OCI-LY1 (cell line): Measurements from ENCODE around the gene TNRC6C.

Experiments
- H2AFZ ChIP-seq: fragments of 200-600 bp; sonication (generic), shearing (Covaris generic); 2 replicates; pipeline ENCODE4 v1.6.0; 2014; ENCODE audit warnings: antibody characterized with exemption, mild to moderate bottlenecking, low read length
- H3F3A ChIP-seq: fragments of 200-600 bp; sonication (generic), shearing (Covaris generic); 2 replicates; pipeline ENCODE4 v1.6.0; 2014; ENCODE audit warnings: mild to moderate bottlenecking, antibody characterized with exemption, low read length, moderate library complexity; ENCODE audit not compliant: insufficient read depth
- H3K27ac ChIP-seq: fragments of 200-600 bp; sonication (generic); 2 replicates; pipeline ENCODE4 v1.5.1; 2014; ENCODE audit warnings: low read length, mixed run types, mild to moderate bottlenecking, low read depth; ENCODE audit not compliant: poor library complexity, severe bottlenecking
- H3K27me3 ChIP-seq: fragments of 200-600 bp; sonication (generic); 2 replicates; pipeline ENCODE4 v1.6.0; 2014; ENCODE audit warnings: antibody characterized with exemption, mild to moderate bottlenecking, low read length, moderate library complexity; ENCODE audit not compliant: insufficient read depth
- H3K36me3 ChIP-seq: fragments of 200-600 bp; sonication (generic); 2 replicates; pipeline ENCODE4 v1.6.1; 2014; ENCODE audit warnings: mild to moderate bottlenecking, antibody characterized with exemption, low read length, moderate library complexity, mixed read lengths; ENCODE audit not compliant: insufficient read depth
- H3K4me1 ChIP-seq: fragments of 200-600 bp; sonication (generic); 2 replicates; pipeline ENCODE4 v1.5.1; 2014; ENCODE audit warnings: mild to moderate bottlenecking, low read length, moderate library complexity; ENCODE audit not compliant: insufficient read depth, severe bottlenecking
- H3K4me2 ChIP-seq: fragments of 200-600 bp; sonication (generic), shearing (Covaris generic); 2 replicates; pipeline ENCODE4 v1.6.1; 2014; ENCODE audit warnings: low read length
- H3K4me3 ChIP-seq: fragments of 200-600 bp; sonication (generic); 2 replicates; pipeline ENCODE4 v1.5.1; 2014; ENCODE audit warnings: low read length, low read depth, mild to moderate bottlenecking, mixed read lengths; ENCODE audit not compliant: poor library complexity, severe bottlenecking
- H3K79me2 ChIP-seq: fragments of 200-600 bp; shearing (Covaris generic); 2 replicates; pipeline ENCODE4 v1.6.1; 2016; ENCODE audit warnings: mixed run types, low read length, mixed read lengths; ENCODE audit not compliant: insufficient read depth
- H3K9ac ChIP-seq: fragments of 200-600 bp; sonication (generic), shearing (Covaris generic); 2 replicates; pipeline ENCODE4 v1.6.1; 2014; ENCODE audit warnings: mild to moderate bottlenecking, low read length, mixed read lengths
- H3K9me2 ChIP-seq: fragments of 200-600 bp; sonication (generic), shearing (Covaris generic); 2 replicates; pipeline ENCODE4 v1.6.1; 2014; ENCODE audit warnings: low read depth, mild to moderate bottlenecking, low read length, mixed read lengths
- H3K9me3 ChIP-seq: fragments of 200-600 bp; shearing (Covaris generic); 2 replicates; pipeline ENCODE4 v1.6.1; 2014; ENCODE audit warnings: low read length, mixed read lengths
- H4K20me1 ChIP-seq: fragments of 200-600 bp; sonication (generic), shearing (Covaris generic); 2 replicates; pipeline ENCODE4 v1.6.0; 2016; ENCODE audit warnings: mild to moderate bottlenecking, low read length; ENCODE audit not compliant: insufficient read depth
- EZH2 ChIP-seq: fragments of 200-600 bp; sonication (generic), shearing (Covaris generic); IDR thresholded peaks from 2 replicates; pipeline ENCODE4 v1.8.0; 2017; ENCODE audit warnings: borderline replicate concordance, mixed run types, mild to moderate bottlenecking, antibody characterized with exemption, low read length, moderate library complexity, mixed read lengths
- TF ChIP-seq, protein P1 (sequence below): fragments of 200-600 bp; sonication (generic), shearing (Covaris generic); IDR thresholded peaks from 2 replicates; pipeline ENCODE4 v1.5.1; 2017; ENCODE audit warnings: mild to moderate bottlenecking, antibody characterized with exemption, low read length, moderate library complexity, mixed read lengths

Gene TNRC6C

DNA sequence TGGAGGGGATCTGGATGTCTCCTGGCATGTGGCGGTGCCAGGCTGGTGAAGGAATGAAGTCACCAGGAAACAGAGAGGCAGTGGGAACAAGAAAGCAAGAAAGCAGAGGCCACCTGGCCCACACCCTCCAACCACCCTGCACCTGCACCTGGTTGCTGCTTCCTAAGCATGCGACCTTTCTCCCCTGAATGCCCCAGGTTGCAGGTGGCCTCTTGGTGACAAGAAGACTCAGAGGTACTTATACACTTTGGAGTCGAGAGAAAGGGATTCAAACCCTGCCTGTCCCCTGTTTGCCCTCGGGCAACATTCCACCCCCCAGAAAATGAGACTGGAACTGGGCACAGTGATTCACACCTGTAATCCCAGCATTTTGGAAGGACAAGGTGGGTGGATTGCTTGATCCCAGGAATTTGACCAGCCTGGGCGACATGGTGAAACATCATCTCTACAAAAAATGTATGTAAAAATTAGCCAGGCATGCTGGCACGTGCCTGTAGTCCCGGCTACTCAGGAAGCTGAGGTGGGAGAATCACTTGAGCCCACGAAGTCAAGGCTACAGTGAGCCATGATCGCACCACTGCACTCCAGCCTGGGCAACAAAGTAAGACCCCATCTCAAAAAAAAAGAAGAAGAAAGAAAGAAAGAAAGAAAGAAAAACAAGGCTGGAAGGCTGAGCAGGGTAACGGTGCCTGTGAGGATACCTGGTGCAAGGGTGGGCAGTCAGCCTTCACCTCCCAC, 34.6 kb upstream of the TNRC6C start:
- Histone ChIP-seq H4K20me1 (no peaks in the 10 kb centered on the region), H3K36me3 (no peaks in the 10 kb centered on the region), H3K4me3 (no peak overlapping the region), H3K9me2 (no peaks in the 10 kb centered on the region), H3K9ac (no peak overlapping the region), H3K9me3 (no peaks in the 10 kb centered on the region), H3F3A (no peaks in the 10 kb centered on the region), H3K4me2 (no peak overlapping the region), H2AFZ (no peak overlapping the region), H3K4me1 (no peaks in the 10 kb centered on the region), H3K79me2 (no peaks in the 10 kb centered on the region), H3K27me3 (peaks cover 18% of the 10 kb centered on the region; the same call in 1 of the 2 replicates), H3K27ac (no peak overlapping the region)
- TF ChIP-seq, protein P1, sequence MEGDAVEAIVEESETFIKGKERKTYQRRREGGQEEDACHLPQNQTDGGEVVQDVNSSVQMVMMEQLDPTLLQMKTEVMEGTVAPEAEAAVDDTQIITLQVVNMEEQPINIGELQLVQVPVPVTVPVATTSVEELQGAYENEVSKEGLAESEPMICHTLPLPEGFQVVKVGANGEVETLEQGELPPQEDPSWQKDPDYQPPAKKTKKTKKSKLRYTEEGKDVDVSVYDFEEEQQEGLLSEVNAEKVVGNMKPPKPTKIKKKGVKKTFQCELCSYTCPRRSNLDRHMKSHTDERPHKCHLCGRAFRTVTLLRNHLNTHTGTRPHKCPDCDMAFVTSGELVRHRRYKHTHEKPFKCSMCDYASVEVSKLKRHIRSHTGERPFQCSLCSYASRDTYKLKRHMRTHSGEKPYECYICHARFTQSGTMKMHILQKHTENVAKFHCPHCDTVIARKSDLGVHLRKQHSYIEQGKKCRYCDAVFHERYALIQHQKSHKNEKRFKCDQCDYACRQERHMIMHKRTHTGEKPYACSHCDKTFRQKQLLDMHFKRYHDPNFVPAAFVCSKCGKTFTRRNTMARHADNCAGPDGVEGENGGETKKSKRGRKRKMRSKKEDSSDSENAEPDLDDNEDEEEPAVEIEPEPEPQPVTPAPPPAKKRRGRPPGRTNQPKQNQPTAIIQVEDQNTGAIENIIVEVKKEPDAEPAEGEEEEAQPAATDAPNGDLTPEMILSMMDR, result no peak

DNA sequence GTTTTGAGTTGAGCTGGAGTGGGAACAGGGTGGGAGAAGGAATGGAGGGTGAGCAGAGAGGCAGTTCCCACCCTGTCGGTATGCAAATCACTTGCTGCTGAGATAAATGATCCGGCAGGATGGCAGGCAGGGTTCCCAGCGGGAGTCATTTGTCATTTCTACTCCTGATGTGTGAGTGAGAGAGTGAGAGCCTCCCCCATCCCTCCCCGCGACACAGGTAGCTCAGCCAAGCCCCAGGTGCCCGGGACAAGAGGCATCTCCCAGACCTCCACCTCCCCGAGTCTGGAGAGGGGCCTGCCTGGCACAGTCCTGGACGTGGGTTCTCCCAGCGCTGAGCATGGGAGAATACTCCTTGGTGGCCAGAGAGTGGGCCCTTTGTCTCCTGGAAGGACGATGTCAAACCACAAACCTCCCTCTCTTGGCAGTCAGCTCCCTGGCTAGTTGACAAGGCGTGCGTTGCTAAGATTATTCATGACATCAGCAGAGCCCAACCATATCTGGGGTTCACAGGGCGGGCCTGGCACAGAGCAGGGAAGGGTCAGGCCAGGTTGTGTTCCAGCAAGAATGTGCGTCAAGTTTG, 33.7 kb upstream of the TNRC6C start:
- TF ChIP-seq EZH2, result no peak
- H3K36me3 ChIP-seq, result no peaks in the 10 kb centered on the region
- no peaks in the 10 kb centered on the region for H3K4me1 ChIP-seq
- H3K9ac ChIP-seq, result no peak overlapping the region
- no peak overlapping the region for H3K27ac ChIP-seq
- no peaks in the 10 kb centered on the region for H3K9me2 ChIP-seq
- no peak overlapping the region for H3K4me2 ChIP-seq
- no peak overlapping the region for H3K4me3 ChIP-seq
- H3K9me3 ChIP-seq, result no peaks in the 10 kb centered on the region
- H3F3A ChIP-seq, result no peaks in the 10 kb centered on the region
- no peaks in the 10 kb centered on the region for H4K20me1 ChIP-seq
- H3K79me2 ChIP-seq, result no peaks in the 10 kb centered on the region
- no peak overlapping the region for H2AFZ ChIP-seq
- H3K27me3 ChIP-seq, result peaks cover 17% of the 10 kb centered on the region; the same call in 1 of the 2 replicates

DNA sequence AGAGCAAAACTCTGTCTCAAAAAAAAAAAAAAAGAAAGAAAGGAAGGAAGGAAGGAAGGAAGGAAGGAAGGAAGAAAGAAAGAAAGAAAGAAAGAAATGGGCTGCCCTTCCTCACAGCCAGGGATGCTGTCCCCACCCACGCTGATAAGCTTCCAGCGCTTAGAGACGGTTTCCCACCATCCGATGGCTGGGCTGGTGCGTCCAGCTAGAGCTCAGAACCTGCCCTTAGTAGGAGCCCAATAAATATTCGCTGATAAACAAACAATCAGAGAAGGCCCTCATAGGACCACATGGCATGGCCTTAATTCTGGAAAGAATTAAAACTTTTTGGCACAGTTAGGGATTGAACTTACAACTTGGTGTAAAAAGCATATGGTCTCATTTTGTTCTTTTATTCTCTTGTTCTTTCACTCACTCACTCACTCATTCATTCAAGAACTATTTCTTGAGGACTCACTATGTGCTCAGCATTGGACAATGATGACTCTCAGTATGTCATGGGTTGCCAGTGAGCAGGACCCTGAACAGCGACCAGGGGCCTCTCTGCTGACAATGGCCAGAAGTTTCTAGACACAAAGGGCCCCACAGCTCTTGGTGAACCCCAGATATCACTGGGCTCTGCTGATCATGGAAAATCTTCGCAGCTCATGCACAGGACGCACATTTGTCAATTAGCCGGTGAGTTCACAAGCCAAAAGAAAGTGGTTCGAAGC, 32.5 kb upstream of the TNRC6C start:
- Histone ChIP-seq H2AFZ (no peak overlapping the region), H3K27ac (no peak overlapping the region), H3K4me2 (no peak overlapping the region), H3F3A (no peaks in the 10 kb centered on the region), H3K27me3 (peaks cover 14% of the 10 kb centered on the region; the same call in 1 of the 2 replicates), H3K79me2 (no peaks in the 10 kb centered on the region), H3K9ac (no peak overlapping the region), H4K20me1 (no peaks in the 10 kb centered on the region), H3K4me3 (no peak overlapping the region), H3K4me1 (no peaks in the 10 kb centered on the region), H3K9me3 (no peaks in the 10 kb centered on the region), H3K36me3 (no peaks in the 10 kb centered on the region), H3K9me2 (no peaks in the 10 kb centered on the region)
- no peak for TF ChIP-seq EZH2
- TF ChIP-seq, protein P1, result no peak
